DMS53 treated with DMSO at 0.1 percent for 48 hours (cell line): ENCODE data around the gene NRL.

Source experiments
- DNase-seq: peaks from one replicate; lab custom pipeline; 2025; ENCODE audit not compliant: unreplicated experiment; lab: John Stamatoyannopoulos, UW

Gene NRL

GRCh38 chr14:24114532-24115421 is at the start of gene NRL, which contains the start of gene DCAF11:
Gene NRL (minus strand): TSS chr14:24114949. CDS start chr14:24082848, 32,101 bp downstream.
Gene DCAF11 (plus strand): TSS chr14:24114777. CDS start chr14:24115595, 818 bp downstream.
- DNase-seq = peak; percentile 96

GRCh38 chr14:24162093-24162492 is 47.3 kb upstream of the NRL start:
- no peak for DNase-seq

GRCh38 chr14:24160850-24161804 is 46.4 kb upstream of the NRL start, which contains the start of gene IRF9:
Gene IRF9 (plus strand): TSS chr14:24161265. CDS start chr14:24162145, 880 bp downstream.
- DNase-seq = peak; percentile 94

GRCh38 chr14:24160499-24160849 is 45.7 kb upstream of the NRL start:
- DNase-seq = no peak

- DNase-seq = no peak
Measured at GRCh38 chr14:24159777-24160498, 45.2 kb upstream of the NRL start.

GRCh38 chr14:24157331-24157730 is 42.6 kb upstream of the NRL start:
- no peak for DNase-seq

GRCh38 chr14:24156840-24157239 is 42.1 kb upstream of the NRL start:
- no peak for DNase-seq

GRCh38 chr14:24155100-24155499 is 40.4 kb upstream of the NRL start:
- no peak for DNase-seq

- DNase-seq = no peak
Measured at GRCh38 chr14:24151404-24152080, 36.8 kb upstream of the NRL start.

GRCh38 chr14:24150993-24151392 is 36.2 kb upstream of the NRL start:
- no peak for DNase-seq

GRCh38 chr14:24150567-24150966 is 35.8 kb upstream of the NRL start:
- no peak for DNase-seq

- no peak for DNase-seq
Measured at GRCh38 chr14:24150061-24150460, 35.3 kb upstream of the NRL start.

- no peak for DNase-seq
Measured at GRCh38 chr14:24149302-24149969, 34.7 kb upstream of the NRL start.

GRCh38 chr14:24147761-24148428 is 33.1 kb upstream of the NRL start:
- no peak for DNase-seq

- peak; percentile 94 for DNase-seq
Measured at GRCh38 chr14:24146978-24147760, 32.4 kb upstream of the NRL start, which contains the start of gene RNF31. Gene RNF31 (plus strand): TSS chr14:24147498. CDS start chr14:24147699, 201 bp downstream.

- peak; percentile 79 for DNase-seq
Measured at GRCh38 chr14:24146453-24146977, 31.8 kb upstream of the NRL start, which contains the start of gene PSME2. Gene PSME2 (minus strand): TSS chr14:24146610. CDS start chr14:24146581, 29 bp downstream.

GRCh38 chr14:24145690-24146452 is 31.1 kb upstream of the NRL start:
- no peak for DNase-seq
